ENCODE data around the gene ATP6V1A. TPM values are rescaled to one million over a fixed set of nuclear protein-coding genes. Genes with fewer than 3 reads are reported as not detected.

ATP6V1A gene
- polyA plus RNA-seq, 1 donor: 16.7 TPM

- no peak for DNase-seq (ENCODE audit: low read depth)
These were observed 630 bp downstream of the ATP6V1A start for GRCh38 chr3:113747283-113748046.

- DNase-seq (ENCODE audit: low read depth): no peak
These were observed 4.3 kb downstream of the ATP6V1A start for GRCh38 chr3:113751141-113751540.

- no peak for DNase-seq (ENCODE audit: low read depth)
These were observed 6.6 kb downstream of the ATP6V1A start for GRCh38 chr3:113753376-113753985.

- no peak for DNase-seq (ENCODE audit: low read depth)
These were observed 7.8 kb downstream of the ATP6V1A start for GRCh38 chr3:113754494-113755159.

- no peak for DNase-seq (ENCODE audit: low read depth)
These were observed 11.7 kb downstream of the ATP6V1A start for GRCh38 chr3:113758389-113759024.

GRCh38 chr3:113764698-113765097 lies 17.9 kb downstream of the ATP6V1A start:
- DNase-seq (ENCODE audit: low read depth): no peak

GRCh38 chr3:113769551-113769950 lies 22.7 kb downstream of the ATP6V1A start:
- DNase-seq (ENCODE audit: low read depth): no peak

- DNase-seq (ENCODE audit: low read depth): no peak
These were observed 25.2 kb downstream of the ATP6V1A start for GRCh38 chr3:113771993-113772392.

GRCh38 chr3:113773381-113773780 lies 26.5 kb downstream of the ATP6V1A start:
- DNase-seq (ENCODE audit: low read depth): no peak

- no peak for DNase-seq (ENCODE audit: low read depth)
These were observed 28.7 kb downstream of the ATP6V1A start for GRCh38 chr3:113775516-113775915.

GRCh38 chr3:113776564-113776963 lies 29.7 kb downstream of the ATP6V1A start:
- no peak for DNase-seq (ENCODE audit: low read depth)

- DNase-seq (ENCODE audit: low read depth): no peak
These were observed 36.6 kb downstream of the ATP6V1A start for GRCh38 chr3:113783463-113783862.

- no peak for DNase-seq (ENCODE audit: low read depth)
These were observed 37.1 kb downstream of the ATP6V1A start for GRCh38 chr3:113783980-113784379.

- no peak for DNase-seq (ENCODE audit: low read depth)
These were observed 44.5 kb downstream of the ATP6V1A start for GRCh38 chr3:113791381-113791780.

GRCh38 chr3:113794526-113794925 lies 47.7 kb downstream of the ATP6V1A start:
- DNase-seq (ENCODE audit: low read depth): no peak

- no peak for DNase-seq (ENCODE audit: low read depth)
These were observed 48.9 kb downstream of the ATP6V1A start for GRCh38 chr3:113795693-113796092.

- no peak for DNase-seq (ENCODE audit: low read depth)
These were observed 56.1 kb downstream of the ATP6V1A start for GRCh38 chr3:113802795-113803455.

- no peak for DNase-seq (ENCODE audit: low read depth)
These were observed 57.8 kb downstream of the ATP6V1A start for GRCh38 chr3:113804661-113805060.

GRCh38 chr3:113805249-113805648 lies 58.4 kb downstream of the ATP6V1A start:
- DNase-seq (ENCODE audit: low read depth): no peak

GRCh38 chr3:113812854-113813253 lies 66.0 kb downstream of the ATP6V1A start:
- DNase-seq (ENCODE audit: low read depth): no peak

GRCh38 chr3:113819866-113820265 lies 73.0 kb downstream of the ATP6V1A start:
- no peak for DNase-seq (ENCODE audit: low read depth)

- DNase-seq (ENCODE audit: low read depth): no peak
These were observed 78.3 kb downstream of the ATP6V1A start for GRCh38 chr3:113825090-113825489.

All from forelimb muscle (tissue), 1 donor.